ENCODE measurements around the gene SDK2.

SDK2 gene

DNA sequence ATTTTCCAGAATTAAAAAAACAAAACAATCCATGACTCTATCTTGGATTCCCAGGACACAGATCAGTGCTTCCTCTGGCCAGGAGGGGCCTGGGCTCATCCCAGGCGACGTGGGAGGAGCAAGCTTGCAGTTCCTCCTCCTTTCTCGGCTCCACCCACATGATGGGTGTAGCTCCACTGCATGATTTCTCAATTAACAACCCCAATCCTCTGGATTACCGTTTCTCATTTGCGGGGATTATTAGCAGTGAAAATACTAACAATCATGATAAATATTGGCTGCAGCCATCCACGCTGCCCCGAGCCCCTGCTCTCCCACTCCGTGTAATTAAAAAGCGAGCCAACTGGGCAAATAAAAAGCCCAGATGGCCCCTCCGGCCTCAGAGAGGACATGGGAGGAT, 46.4 kb upstream of the SDK2 start:
- no peaks in the 10 kb centered on the region for H3K27me3 ChIP-seq (ENCODE audit: control insufficient read depth, low read length)
- no peaks in the 10 kb centered on the region for H3K79me2 ChIP-seq (ENCODE audit: control insufficient read depth, low read length)
- H4K20me1 ChIP-seq (ENCODE audit: control insufficient read depth, insufficient read depth, low read depth, low read length) = no peaks in the 10 kb centered on the region
- H3K9me3 ChIP-seq (ENCODE audit: control insufficient read depth, insufficient read depth, low read length) = peaks cover under 1% of the 10 kb centered on the region; the same call in 1 of the 2 replicates
- no peaks in the 10 kb centered on the region for H3K36me3 ChIP-seq (ENCODE audit: control insufficient read depth, low read length)
- no peak overlapping the region for H3K4me3 ChIP-seq (ENCODE audit: low read length)
- no peaks in the 10 kb centered on the region for H3K9me2 ChIP-seq (replicated peaks; ENCODE audit: control insufficient read depth, low read length)
- H3K4me1 ChIP-seq (ENCODE audit: control insufficient read depth, low read length) = no peaks in the 10 kb centered on the region
- H3F3A ChIP-seq (ENCODE audit: control insufficient read depth, insufficient read depth) = no peaks in the 10 kb centered on the region
- no peak overlapping the region for H3K4me2 ChIP-seq (ENCODE audit: low read length)
- TF ChIP-seq EZH2phosphoT487 (IDR thresholded peaks at IDR 0.05; ENCODE audit: borderline replicate concordance, low read length) = no peak
- TF ChIP-seq, protein P1, sequence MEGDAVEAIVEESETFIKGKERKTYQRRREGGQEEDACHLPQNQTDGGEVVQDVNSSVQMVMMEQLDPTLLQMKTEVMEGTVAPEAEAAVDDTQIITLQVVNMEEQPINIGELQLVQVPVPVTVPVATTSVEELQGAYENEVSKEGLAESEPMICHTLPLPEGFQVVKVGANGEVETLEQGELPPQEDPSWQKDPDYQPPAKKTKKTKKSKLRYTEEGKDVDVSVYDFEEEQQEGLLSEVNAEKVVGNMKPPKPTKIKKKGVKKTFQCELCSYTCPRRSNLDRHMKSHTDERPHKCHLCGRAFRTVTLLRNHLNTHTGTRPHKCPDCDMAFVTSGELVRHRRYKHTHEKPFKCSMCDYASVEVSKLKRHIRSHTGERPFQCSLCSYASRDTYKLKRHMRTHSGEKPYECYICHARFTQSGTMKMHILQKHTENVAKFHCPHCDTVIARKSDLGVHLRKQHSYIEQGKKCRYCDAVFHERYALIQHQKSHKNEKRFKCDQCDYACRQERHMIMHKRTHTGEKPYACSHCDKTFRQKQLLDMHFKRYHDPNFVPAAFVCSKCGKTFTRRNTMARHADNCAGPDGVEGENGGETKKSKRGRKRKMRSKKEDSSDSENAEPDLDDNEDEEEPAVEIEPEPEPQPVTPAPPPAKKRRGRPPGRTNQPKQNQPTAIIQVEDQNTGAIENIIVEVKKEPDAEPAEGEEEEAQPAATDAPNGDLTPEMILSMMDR (IDR thresholded peaks at IDR 0.05; ENCODE audit: low read depth, low read length, poor library complexity, severe bottlenecking) = no peak
- no peak overlapping the region for H3K27ac ChIP-seq (ENCODE audit: low read depth, low read length)

DNA sequence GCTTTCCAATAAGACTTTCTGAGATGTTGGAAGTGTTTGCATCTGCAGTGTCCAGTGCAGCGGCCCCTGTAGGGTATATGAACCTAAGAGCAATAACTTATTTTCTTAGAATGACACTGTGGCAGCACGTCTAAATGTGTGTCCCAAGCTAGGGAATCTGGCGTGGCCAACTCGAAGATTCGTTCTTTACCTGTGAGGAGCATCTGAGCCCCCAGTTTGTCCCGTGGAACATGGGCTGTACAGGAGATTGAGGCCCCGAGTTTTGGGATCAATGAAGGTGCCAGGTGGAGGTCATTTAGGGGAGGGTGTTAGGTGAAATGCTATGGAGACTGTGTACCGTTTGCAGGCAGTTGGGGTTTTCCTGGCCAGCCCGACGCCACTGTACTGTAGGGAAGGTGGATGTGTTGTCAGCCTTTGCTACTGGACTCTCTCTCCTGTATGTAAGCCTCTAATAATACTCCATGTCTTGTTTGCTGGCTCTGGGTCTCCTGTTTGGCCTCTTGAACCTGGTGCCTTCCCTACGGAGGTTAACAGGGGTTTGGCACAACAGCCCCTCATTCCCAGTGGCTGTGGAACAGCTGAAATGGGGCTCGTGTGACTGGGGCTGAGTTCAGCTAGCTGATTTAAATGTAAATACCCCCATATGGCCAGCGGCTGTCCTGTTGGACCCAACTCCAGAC, 45.5 kb upstream of the SDK2 start:
- H3F3A ChIP-seq (ENCODE audit: control insufficient read depth, insufficient read depth) = no peaks in the 10 kb centered on the region
- no peak overlapping the region for H3K27ac ChIP-seq (ENCODE audit: low read depth, low read length)
- H3K4me2 ChIP-seq (ENCODE audit: low read length) = no peak overlapping the region
- no peaks in the 10 kb centered on the region for H3K36me3 ChIP-seq (ENCODE audit: control insufficient read depth, low read length)
- H3K9me3 ChIP-seq (ENCODE audit: control insufficient read depth, insufficient read depth, low read length) = no peaks in the 10 kb centered on the region
- no peaks in the 10 kb centered on the region for H3K4me1 ChIP-seq (ENCODE audit: control insufficient read depth, low read length)
- no peaks in the 10 kb centered on the region for H3K9me2 ChIP-seq (replicated peaks; ENCODE audit: control insufficient read depth, low read length)
- TF ChIP-seq EZH2phosphoT487 (IDR thresholded peaks at IDR 0.05; ENCODE audit: borderline replicate concordance, low read length) = no peak
- TF ChIP-seq, protein P1 (IDR thresholded peaks at IDR 0.05; ENCODE audit: low read depth, low read length, poor library complexity, severe bottlenecking) = no peak
- H3K4me3 ChIP-seq (ENCODE audit: low read length) = no peak overlapping the region
- H3K79me2 ChIP-seq (ENCODE audit: control insufficient read depth, low read length) = no peaks in the 10 kb centered on the region
- H4K20me1 ChIP-seq (ENCODE audit: control insufficient read depth, insufficient read depth, low read depth, low read length) = no peaks in the 10 kb centered on the region
- H3K27me3 ChIP-seq (ENCODE audit: control insufficient read depth, low read length) = no peaks in the 10 kb centered on the region

DNA sequence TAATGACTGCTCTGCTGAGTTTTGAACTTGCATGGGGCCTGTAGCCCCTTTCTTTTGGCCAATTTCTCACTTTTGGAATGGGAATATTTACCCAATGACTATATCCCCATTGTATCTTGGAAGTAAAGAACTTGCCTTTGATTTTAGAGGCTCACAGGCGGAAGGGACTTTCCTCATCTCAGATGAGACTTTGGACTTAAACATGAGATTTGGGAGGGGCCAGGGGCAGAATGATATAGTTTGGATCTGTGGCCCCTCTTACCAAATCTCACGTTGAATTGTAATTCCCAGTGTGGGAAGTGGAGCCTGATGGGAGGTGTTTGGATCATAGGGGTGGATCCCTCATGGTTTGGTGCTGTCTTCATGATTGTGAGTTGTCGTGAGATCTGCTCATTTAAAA, 42.7 kb upstream of the SDK2 start:
- H3K4me1 ChIP-seq (ENCODE audit: control insufficient read depth, low read length) = no peaks in the 10 kb centered on the region
- H3K27me3 ChIP-seq (ENCODE audit: control insufficient read depth, low read length) = no peaks in the 10 kb centered on the region; the same call in 1 of the 2 replicates
- no peak overlapping the region for H3K4me2 ChIP-seq (ENCODE audit: low read length)
- H3F3A ChIP-seq (ENCODE audit: control insufficient read depth, insufficient read depth) = no peaks in the 10 kb centered on the region
- no peaks in the 10 kb centered on the region for H3K9me3 ChIP-seq (ENCODE audit: control insufficient read depth, insufficient read depth, low read length)
- H3K36me3 ChIP-seq (ENCODE audit: control insufficient read depth, low read length) = no peaks in the 10 kb centered on the region
- H3K9me2 ChIP-seq (replicated peaks; ENCODE audit: control insufficient read depth, low read length) = no peaks in the 10 kb centered on the region
- no peak overlapping the region for H3K4me3 ChIP-seq (ENCODE audit: low read length)
- H4K20me1 ChIP-seq (ENCODE audit: control insufficient read depth, insufficient read depth, low read depth, low read length) = no peaks in the 10 kb centered on the region
- H3K79me2 ChIP-seq (ENCODE audit: control insufficient read depth, low read length) = no peaks in the 10 kb centered on the region
- H3K27ac ChIP-seq (ENCODE audit: low read depth, low read length) = no peak overlapping the region
- TF ChIP-seq, protein P1 (IDR thresholded peaks at IDR 0.05; ENCODE audit: low read depth, low read length, poor library complexity, severe bottlenecking) = no peak
- TF ChIP-seq EZH2phosphoT487 (IDR thresholded peaks at IDR 0.05; ENCODE audit: borderline replicate concordance, low read length) = no peak

All from DOHH2 (cell line).